Neural progenitor cell (in vitro differentiated cells): ENCODE data around the gene SEC61A1.

Experiments used
- EZH2 ChIP-seq: fragments of 200-600 bp; sonication (generic); IDR thresholded peaks from 2 replicates; pipeline ENCODE4 v1.6.1; 2017; ENCODE audit warnings: antibody characterized with exemption, mild to moderate bottlenecking, moderate library complexity
- TF ChIP-seq, protein P1 (sequence below): fragments of 200-600 bp; sonication (generic); IDR thresholded peaks from 2 replicates; pipeline ENCODE4 v1.5.1; 2017; ENCODE audit warnings: antibody characterized with exemption, mild to moderate bottlenecking

DNA sequence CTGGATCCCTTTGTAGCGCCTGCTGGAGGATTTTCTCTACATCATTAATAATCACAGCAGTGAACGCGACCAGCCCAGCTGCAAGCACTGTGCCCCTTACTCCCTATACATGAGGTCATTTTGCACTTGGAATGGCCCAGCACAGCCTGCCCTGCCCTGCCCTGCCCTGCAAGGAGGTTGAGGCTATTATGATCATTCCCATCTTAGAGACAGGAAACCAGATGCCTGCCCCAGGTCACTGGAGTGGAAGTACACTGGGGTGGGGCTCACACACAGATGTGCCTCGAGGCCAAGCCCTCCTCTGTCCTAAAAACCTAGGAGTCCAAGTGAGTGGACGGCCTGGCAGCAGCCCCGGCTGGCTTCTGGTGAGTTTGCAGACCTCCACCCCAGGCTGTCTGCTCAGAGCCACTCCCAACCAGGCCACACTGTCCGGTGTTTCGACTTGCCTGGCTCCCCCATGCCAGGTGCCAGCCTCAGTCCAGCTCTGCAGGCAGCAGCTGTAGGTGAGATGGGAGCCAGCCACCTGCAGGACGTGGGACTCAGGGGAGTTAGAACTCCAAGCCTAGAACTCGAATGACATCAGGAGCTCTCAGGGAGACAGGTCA is 30.4 kb upstream of the SEC61A1 start:
- TF ChIP-seq, protein P1, sequence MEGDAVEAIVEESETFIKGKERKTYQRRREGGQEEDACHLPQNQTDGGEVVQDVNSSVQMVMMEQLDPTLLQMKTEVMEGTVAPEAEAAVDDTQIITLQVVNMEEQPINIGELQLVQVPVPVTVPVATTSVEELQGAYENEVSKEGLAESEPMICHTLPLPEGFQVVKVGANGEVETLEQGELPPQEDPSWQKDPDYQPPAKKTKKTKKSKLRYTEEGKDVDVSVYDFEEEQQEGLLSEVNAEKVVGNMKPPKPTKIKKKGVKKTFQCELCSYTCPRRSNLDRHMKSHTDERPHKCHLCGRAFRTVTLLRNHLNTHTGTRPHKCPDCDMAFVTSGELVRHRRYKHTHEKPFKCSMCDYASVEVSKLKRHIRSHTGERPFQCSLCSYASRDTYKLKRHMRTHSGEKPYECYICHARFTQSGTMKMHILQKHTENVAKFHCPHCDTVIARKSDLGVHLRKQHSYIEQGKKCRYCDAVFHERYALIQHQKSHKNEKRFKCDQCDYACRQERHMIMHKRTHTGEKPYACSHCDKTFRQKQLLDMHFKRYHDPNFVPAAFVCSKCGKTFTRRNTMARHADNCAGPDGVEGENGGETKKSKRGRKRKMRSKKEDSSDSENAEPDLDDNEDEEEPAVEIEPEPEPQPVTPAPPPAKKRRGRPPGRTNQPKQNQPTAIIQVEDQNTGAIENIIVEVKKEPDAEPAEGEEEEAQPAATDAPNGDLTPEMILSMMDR = no peak
- no peak for TF ChIP-seq EZH2
